ENCODE results near the gene JTB.

Gene JTB

DNA sequence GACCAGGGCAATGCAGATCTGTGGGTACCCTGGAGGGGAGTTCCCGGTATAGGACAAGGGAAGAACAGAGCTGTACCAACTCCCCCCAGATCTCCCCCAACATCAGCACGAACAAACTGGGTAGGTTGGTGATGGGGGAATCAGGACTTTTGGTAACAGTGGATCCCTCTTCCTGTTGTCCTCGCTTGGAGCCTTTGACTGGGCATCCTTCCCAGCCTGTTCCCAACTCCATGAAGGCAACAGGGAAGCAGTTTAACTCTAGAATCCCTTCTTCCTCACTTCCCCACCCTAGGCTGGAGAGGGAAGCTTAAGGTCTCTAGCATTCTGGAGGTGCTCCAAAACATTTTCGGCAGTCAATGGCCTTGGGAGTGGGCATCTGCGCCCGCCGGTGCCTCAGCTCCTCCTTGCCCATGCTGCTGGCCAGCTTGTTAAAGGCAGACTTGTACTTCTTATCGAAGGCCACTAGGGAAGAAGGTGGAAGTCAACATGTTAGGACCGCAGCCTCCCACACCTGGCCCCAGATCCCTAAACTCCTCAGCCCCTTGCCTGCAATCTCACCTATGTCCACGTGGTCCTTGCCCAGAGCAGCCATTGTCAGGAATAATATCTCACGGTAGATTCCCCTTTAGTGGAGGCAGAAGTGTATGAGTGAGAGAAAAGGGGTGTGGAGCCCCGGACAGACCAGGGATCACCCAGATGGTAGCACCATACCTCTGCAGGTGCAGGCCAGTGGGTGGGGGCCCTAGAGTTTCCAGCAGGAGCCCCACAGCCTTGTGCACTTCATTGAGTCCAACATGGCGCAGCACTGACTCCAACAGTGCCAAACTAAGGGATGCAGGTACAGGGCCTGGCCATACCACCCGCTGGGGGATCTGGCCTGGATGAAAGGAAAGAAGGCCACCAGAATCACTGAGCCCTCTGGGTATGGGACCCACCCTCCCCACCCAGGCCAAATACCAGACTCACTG is 47.2 kb downstream of the JTB start:
- no peak for DNase-seq

DNA sequence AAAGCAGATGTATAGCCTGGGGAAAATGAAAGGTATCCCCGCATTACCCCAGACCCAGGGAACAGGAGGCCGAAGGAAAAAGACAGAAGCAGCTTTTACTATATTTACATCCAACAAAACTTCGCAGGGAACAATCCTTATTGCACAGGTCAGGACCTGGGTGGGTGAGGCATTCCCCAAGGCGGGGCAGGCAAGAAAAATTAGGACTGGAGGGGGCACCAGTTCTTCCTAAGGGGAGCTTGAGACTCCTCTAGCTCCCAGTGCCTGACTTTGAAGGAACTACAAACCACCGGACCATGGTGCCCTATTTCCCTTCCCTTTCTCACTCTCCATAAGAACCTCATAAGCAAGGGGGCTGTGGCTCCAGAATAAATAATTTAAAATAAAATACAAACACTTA is 48.0 kb downstream of the JTB start:
- no peak for DNase-seq

DNA sequence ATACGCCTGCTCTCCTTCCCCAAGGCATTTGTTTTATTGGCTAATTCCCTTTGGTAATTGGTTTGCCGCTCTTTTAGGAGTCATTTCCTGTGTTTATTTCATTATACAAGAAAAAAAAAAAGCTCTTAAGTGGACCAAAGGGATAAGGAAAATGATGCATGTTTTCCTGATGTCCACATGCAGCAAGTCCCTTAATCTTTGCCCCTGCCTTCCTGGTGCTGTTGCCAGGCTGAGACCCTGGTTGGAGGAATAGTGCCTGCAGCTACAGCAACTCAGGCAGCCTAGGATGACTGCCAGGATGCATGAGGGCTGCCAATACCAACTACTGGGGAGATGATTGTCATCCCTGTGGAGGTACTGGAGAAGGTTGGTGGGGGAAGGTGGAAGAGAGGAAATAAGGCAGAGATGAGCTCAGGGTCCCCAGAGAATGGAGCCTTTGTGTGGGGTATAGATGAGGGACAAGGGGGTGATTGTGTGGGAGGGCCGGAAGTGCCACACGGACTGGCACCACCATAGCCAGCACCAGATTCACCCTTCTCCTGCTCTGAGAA is 48.6 kb downstream of the JTB start:
- DNase-seq = no peak

GRCh38 chr1:153928245-153928644 is 49.2 kb downstream of the JTB start:
- no peak for DNase-seq

- no peak for DNase-seq
Measured at GRCh38 chr1:153926405-153926804, 51.1 kb downstream of the JTB start.
